ENCODE measurements around the gene RNU6-7. TPM values are rescaled to one million over a fixed set of nuclear protein-coding genes. Genes with fewer than 3 reads are reported as not detected.

The RNU6-7 gene
- total and polyA plus RNA-seq, 2 of the 13 experiments (the other 11 are each of a cell fraction or from before 2014, with no cell fraction given) = under 0.01 TPM; not detected in 1

DNA sequence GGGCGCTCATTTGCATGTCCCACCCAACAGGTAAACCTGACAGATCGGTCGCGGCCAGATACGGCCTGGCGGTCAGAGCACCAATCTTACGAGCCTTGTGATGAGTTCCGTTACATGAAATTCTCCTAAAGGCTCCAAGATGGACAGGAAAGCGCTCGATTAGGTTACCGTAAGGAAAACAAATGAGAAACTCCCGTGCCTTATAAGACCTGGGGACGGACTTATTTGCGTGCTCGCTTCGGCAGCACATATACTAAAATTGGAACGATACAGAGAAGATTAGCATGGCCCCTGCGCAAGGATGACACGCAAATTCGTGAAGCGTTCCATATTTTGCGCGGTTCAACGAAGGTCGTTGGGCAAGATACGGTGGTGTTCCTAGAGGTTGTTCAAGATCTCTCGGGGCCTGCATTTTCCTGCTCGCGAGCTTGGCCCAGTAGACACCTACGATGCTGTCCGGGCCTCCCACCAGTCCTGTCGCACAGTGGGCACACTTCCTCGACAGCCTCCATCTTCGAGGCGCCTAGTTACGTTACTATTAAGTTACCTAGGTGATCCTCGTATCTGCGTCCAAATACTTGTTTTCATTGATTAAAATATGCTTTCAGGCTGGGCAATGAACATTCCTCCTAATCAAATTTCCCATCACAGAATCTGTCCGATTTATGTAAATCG is at the start of gene RNU6-7 (continued):
- TF ChIP-seq, protein P1, sequence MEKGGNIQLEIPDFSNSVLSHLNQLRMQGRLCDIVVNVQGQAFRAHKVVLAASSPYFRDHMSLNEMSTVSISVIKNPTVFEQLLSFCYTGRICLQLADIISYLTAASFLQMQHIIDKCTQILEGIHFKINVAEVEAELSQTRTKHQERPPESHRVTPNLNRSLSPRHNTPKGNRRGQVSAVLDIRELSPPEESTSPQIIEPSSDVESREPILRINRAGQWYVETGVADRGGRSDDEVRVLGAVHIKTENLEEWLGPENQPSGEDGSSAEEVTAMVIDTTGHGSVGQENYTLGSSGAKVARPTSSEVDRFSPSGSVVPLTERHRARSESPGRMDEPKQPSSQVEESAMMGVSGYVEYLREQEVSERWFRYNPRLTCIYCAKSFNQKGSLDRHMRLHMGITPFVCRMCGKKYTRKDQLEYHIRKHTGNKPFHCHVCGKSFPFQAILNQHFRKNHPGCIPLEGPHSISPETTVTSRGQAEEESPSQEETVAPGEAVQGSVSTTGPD (CRISPR knock-in tag; IDR thresholded peaks at IDR 0.05) = peak; percentile 36; the same call in 1 of the 2 replicates
- TF ChIP-seq PLRG1 (conservative IDR thresholded peaks at IDR 0.05) (no peak), ZNF484 (CRISPR knock-in tag; IDR thresholded peaks at IDR 0.05; ENCODE audit: borderline replicate concordance, low read depth) (no peak; the same call in 1 of the 2 replicates), ZSCAN20 (CRISPR knock-in tag; IDR thresholded peaks at IDR 0.05; ENCODE audit: borderline replicate concordance) (no peak), ZC3H13 (CRISPR knock-in tag; IDR thresholded peaks at IDR 0.05) (peak; percentile 11; the same call in 1 of the 2 replicates), ZNF543 (CRISPR knock-in tag; IDR thresholded peaks at IDR 0.05) (peak; percentile 19; the same call in 1 of the 2 replicates), ZNF563 (CRISPR knock-in tag; IDR thresholded peaks at IDR 0.05) (peak; percentile 88), ZNF446 (CRISPR knock-in tag; IDR thresholded peaks at IDR 0.05) (no peak; the same call in 1 of the 2 replicates), ZFP90 (CRISPR knock-in tag; IDR thresholded peaks at IDR 0.05; ENCODE audit: borderline replicate concordance) (no peak), GTF2F1 (IDR thresholded peaks at IDR 0.05; ENCODE audit: low read length) (no peak), NRL (CRISPR knock-in tag; IDR thresholded peaks at IDR 0.05; ENCODE audit: borderline replicate concordance) (no peak), SETDB1 (CRISPR knock-in tag; IDR thresholded peaks at IDR 0.05; ENCODE audit: borderline replicate concordance) (no peak), KDM5A (IDR thresholded peaks at IDR 0.05; ENCODE audit: borderline replicate concordance, low read length) (no peak; the same call in 1 of the 2 replicates), ZFX (CRISPR knock-in tag; IDR thresholded peaks at IDR 0.05; ENCODE audit: low read depth) (peak; percentile 81), ZNF430 (CRISPR knock-in tag; IDR thresholded peaks at IDR 0.05) (peak; percentile 73)
- TF ChIP-seq, protein P2, sequence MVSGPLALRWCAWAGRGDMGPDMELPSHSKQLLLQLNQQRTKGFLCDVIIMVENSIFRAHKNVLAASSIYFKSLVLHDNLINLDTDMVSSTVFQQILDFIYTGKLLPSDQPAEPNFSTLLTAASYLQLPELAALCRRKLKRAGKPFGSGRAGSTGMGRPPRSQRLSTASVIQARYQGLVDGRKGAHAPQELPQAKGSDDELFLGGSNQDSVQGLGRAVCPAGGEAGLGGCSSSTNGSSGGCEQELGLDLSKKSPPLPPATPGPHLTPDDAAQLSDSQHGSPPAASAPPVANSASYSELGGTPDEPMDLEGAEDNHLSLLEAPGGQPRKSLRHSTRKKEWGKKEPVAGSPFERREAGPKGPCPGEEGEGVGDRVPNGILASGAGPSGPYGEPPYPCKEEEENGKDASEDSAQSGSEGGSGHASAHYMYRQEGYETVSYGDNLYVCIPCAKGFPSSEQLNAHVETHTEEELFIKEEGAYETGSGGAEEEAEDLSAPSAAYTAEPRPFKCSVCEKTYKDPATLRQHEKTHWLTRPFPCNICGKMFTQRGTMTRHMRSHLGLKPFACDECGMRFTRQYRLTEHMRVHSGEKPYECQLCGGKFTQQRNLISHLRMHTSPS (CRISPR knock-in tag; IDR thresholded peaks at IDR 0.05; ENCODE audit: low read depth) = no peak
- TF ChIP-seq, protein P3, sequence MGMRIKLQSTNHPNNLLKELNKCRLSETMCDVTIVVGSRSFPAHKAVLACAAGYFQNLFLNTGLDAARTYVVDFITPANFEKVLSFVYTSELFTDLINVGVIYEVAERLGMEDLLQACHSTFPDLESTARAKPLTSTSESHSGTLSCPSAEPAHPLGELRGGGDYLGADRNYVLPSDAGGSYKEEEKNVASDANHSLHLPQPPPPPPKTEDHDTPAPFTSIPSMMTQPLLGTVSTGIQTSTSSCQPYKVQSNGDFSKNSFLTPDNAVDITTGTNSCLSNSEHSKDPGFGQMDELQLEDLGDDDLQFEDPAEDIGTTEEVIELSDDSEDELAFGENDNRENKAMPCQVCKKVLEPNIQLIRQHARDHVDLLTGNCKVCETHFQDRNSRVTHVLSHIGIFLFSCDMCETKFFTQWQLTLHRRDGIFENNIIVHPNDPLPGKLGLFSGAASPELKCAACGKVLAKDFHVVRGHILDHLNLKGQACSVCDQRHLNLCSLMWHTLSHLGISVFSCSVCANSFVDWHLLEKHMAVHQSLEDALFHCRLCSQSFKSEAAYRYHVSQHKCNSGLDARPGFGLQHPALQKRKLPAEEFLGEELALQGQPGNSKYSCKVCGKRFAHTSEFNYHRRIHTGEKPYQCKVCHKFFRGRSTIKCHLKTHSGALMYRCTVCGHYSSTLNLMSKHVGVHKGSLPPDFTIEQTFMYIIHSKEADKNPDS (CRISPR knock-in tag; IDR thresholded peaks at IDR 0.05) = 0 out of 2 replicates have a peak, but pooled peaks have one; percentile 29
- TF ChIP-seq, protein P4, sequence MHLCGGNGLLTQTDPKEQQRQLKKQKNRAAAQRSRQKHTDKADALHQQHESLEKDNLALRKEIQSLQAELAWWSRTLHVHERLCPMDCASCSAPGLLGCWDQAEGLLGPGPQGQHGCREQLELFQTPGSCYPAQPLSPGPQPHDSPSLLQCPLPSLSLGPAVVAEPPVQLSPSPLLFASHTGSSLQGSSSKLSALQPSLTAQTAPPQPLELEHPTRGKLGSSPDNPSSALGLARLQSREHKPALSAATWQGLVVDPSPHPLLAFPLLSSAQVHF (CRISPR knock-in tag; IDR thresholded peaks at IDR 0.05) = no peak
- TF ChIP-seq, protein P5, sequence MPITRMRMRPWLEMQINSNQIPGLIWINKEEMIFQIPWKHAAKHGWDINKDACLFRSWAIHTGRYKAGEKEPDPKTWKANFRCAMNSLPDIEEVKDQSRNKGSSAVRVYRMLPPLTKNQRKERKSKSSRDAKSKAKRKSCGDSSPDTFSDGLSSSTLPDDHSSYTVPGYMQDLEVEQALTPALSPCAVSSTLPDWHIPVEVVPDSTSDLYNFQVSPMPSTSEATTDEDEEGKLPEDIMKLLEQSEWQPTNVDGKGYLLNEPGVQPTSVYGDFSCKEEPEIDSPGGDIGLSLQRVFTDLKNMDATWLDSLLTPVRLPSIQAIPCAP (CRISPR knock-in tag; IDR thresholded peaks at IDR 0.05; ENCODE audit: low read depth) = 0 out of 2 replicates have a peak, but pooled peaks have one; percentile 12
- TF ChIP-seq, protein P6, sequence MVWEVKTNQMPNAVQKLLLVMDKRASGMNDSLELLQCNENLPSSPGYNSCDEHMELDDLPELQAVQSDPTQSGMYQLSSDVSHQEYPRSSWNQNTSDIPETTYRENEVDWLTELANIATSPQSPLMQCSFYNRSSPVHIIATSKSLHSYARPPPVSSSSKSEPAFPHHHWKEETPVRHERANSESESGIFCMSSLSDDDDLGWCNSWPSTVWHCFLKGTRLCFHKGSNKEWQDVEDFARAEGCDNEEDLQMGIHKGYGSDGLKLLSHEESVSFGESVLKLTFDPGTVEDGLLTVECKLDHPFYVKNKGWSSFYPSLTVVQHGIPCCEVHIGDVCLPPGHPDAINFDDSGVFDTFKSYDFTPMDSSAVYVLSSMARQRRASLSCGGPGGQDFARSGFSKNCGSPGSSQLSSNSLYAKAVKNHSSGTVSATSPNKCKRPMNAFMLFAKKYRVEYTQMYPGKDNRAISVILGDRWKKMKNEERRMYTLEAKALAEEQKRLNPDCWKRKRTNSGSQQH (CRISPR knock-in tag; IDR thresholded peaks at IDR 0.05; ENCODE audit: low read depth) = peak; percentile 16; the same call in 1 of the 2 replicates
